K562 (cell line): ENCODE results near the gene TLDC2. TPM values are rescaled to one million over a fixed set of nuclear protein-coding genes. Genes with fewer than 3 reads are reported as not detected.

Source experiments
- CTBP1 ChIP-seq: fragments of 450-650 bp; IDR thresholded peaks from 2 replicates; pipeline ENCODE4 v1.6.1; 2016; ENCODE audit warnings: borderline replicate concordance
- ESRRB ChIP-seq: fragments of 250-450 bp; sonication (Bioruptor Pico); IDR thresholded peaks from 2 replicates; pipeline ENCODE4 v1.5.0; 2020; ENCODE audit warnings: mild to moderate bottlenecking, moderate library complexity, borderline replicate concordance
- FOXP1 ChIP-seq: sonication (generic); formaldehyde crosslinking; IDR thresholded peaks from 2 replicates; pipeline ENCODE4 v1.8.0; 2022; ENCODE audit warnings: mild to moderate bottlenecking, missing genetic modification reagents
- HCFC1 ChIP-seq: IDR thresholded peaks from 2 replicates; pipeline ENCODE4 v1.6.1; 2012; ENCODE audit warnings: low read depth, low read length, improper control_type of control experiment
- HOXB6 ChIP-seq: fragments of 250-450 bp; sonication (Bioruptor Pico); IDR thresholded peaks from 2 replicates; pipeline ENCODE4 v1.5.1; 2022; ENCODE audit warnings: mild to moderate bottlenecking, borderline replicate concordance
- NFRKB ChIP-seq: fragments of 450-650 bp; IDR thresholded peaks from 2 replicates; pipeline ENCODE4 v1.6.1; 2016; ENCODE audit warnings: low read depth
- ZFX ChIP-seq: sonication (generic); formaldehyde crosslinking; IDR thresholded peaks from 2 replicates; pipeline ENCODE4 v1.8.0; 2022; ENCODE audit warnings: mild to moderate bottlenecking, missing genetic modification reagents, moderate library complexity
- ZNF143 ChIP-seq: sonication (generic); formaldehyde crosslinking; IDR thresholded peaks from 2 replicates; pipeline ENCODE4 v1.9.0; 2022; ENCODE audit warnings: mild to moderate bottlenecking, missing genetic modification reagents
- ZNF395 ChIP-seq: fragments of 200-800 bp; sonication (Bioruptor generic); IDR thresholded peaks from 2 replicates; pipeline ENCODE4 v1.6.1; 2017; ENCODE audit warnings: missing genetic modification characterization, missing compliant biosample characterization
- polyA plus RNA-seq, 8 experiments: library from polyadenylated mRNA; depleted of rRNA in 4 of 8; stranded (reverse) in 5 of 8; unstranded in 3 of 8; fragments of >200 nt; fragmentation: Nextera tagmentation in 2 of 8; fragmentation: Illumina TruSeq in 1 of 8; extraction: Ambion mirVana in 2 of 8; extraction: Trizol in 1 of 8; gene quantifications; 2 replicates each; pipeline versions ENCODE4 v1.2.1 to v1.2.3, GENCODE V29; 2011 to 2014; ENCODE audit warnings: inconsistent platforms in 1 of 8, missing spikeins in 1 of 8
- total RNA-seq, 7 experiments: library from RNA; depleted of rRNA in 6 of 7; stranded (reverse); fragments of >200 nt in 6 of 7; fragmentation: Illumina TruSeq in 2 of 7; extraction: Trizol in 2 of 7; gene quantifications; 2 replicates each; pipeline versions ENCODE4 v1.2.1 to v1.2.3, GENCODE V29; 2011 to 2021; ENCODE audit warnings: low replicate concordance in 1 of 7
- TF ChIP-seq, protein P1 (sequence below): sonication (generic); formaldehyde crosslinking; IDR thresholded peaks from 2 replicates; pipeline ENCODE4 v1.8.0; 2023; ENCODE audit warnings: missing genetic modification reagents, mild to moderate bottlenecking, borderline replicate concordance
- TF ChIP-seq, protein P2 (sequence below): fragments of 250-450 bp; sonication (Bioruptor Pico); IDR thresholded peaks from 2 replicates; pipeline ENCODE4 v1.5.0; 2020; ENCODE audit warnings: mild to moderate bottlenecking
- TF ChIP-seq, protein P3 (sequence below): fragments of 450-650 bp; IDR thresholded peaks from 2 replicates; pipeline ENCODE4 v1.6.1; 2017; ENCODE audit warnings: antibody characterized with exemption, mild to moderate bottlenecking

Gene TLDC2
- total and polyA plus RNA-seq, 9 of the 15 experiments (the other 6 are each of a cell fraction or from before 2014, with no cell fraction given): not detected

- TF ChIP-seq, protein P1, sequence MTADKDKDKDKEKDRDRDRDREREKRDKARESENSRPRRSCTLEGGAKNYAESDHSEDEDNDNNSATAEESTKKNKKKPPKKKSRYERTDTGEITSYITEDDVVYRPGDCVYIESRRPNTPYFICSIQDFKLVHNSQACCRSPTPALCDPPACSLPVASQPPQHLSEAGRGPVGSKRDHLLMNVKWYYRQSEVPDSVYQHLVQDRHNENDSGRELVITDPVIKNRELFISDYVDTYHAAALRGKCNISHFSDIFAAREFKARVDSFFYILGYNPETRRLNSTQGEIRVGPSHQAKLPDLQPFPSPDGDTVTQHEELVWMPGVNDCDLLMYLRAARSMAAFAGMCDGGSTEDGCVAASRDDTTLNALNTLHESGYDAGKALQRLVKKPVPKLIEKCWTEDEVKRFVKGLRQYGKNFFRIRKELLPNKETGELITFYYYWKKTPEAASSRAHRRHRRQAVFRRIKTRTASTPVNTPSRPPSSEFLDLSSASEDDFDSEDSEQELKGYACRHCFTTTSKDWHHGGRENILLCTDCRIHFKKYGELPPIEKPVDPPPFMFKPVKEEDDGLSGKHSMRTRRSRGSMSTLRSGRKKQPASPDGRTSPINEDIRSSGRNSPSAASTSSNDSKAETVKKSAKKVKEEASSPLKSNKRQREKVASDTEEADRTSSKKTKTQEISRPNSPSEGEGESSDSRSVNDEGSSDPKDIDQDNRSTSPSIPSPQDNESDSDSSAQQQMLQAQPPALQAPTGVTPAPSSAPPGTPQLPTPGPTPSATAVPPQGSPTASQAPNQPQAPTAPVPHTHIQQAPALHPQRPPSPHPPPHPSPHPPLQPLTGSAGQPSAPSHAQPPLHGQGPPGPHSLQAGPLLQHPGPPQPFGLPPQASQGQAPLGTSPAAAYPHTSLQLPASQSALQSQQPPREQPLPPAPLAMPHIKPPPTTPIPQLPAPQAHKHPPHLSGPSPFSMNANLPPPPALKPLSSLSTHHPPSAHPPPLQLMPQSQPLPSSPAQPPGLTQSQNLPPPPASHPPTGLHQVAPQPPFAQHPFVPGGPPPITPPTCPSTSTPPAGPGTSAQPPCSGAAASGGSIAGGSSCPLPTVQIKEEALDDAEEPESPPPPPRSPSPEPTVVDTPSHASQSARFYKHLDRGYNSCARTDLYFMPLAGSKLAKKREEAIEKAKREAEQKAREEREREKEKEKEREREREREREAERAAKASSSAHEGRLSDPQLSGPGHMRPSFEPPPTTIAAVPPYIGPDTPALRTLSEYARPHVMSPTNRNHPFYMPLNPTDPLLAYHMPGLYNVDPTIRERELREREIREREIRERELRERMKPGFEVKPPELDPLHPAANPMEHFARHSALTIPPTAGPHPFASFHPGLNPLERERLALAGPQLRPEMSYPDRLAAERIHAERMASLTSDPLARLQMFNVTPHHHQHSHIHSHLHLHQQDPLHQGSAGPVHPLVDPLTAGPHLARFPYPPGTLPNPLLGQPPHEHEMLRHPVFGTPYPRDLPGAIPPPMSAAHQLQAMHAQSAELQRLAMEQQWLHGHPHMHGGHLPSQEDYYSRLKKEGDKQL: no peak
- TF ChIP-seq ESRRB (CRISPR knock-in tag): no peak
- peak; percentile 53 for TF ChIP-seq HCFC1
- TF ChIP-seq, protein P2, sequence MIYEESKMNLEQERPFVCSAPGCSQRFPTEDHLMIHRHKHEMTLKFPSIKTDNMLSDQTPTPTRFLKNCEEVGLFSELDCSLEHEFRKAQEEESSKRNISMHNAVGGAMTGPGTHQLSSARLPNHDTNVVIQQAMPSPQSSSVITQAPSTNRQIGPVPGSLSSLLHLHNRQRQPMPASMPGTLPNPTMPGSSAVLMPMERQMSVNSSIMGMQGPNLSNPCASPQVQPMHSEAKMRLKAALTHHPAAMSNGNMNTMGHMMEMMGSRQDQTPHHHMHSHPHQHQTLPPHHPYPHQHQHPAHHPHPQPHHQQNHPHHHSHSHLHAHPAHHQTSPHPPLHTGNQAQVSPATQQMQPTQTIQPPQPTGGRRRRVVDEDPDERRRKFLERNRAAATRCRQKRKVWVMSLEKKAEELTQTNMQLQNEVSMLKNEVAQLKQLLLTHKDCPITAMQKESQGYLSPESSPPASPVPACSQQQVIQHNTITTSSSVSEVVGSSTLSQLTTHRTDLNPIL (CRISPR knock-in tag): no peak
- 0 out of 2 replicates have a peak, but pooled peaks have one; percentile 10 for TF ChIP-seq ZNF143 (CRISPR knock-in tag)
- peak; percentile 35; the same call in 1 of the 2 replicates for TF ChIP-seq ZFX (CRISPR knock-in tag)
- TF ChIP-seq NFRKB: 0 out of 2 replicates have a peak, but pooled peaks have one; percentile 38
- TF ChIP-seq, protein P3, sequence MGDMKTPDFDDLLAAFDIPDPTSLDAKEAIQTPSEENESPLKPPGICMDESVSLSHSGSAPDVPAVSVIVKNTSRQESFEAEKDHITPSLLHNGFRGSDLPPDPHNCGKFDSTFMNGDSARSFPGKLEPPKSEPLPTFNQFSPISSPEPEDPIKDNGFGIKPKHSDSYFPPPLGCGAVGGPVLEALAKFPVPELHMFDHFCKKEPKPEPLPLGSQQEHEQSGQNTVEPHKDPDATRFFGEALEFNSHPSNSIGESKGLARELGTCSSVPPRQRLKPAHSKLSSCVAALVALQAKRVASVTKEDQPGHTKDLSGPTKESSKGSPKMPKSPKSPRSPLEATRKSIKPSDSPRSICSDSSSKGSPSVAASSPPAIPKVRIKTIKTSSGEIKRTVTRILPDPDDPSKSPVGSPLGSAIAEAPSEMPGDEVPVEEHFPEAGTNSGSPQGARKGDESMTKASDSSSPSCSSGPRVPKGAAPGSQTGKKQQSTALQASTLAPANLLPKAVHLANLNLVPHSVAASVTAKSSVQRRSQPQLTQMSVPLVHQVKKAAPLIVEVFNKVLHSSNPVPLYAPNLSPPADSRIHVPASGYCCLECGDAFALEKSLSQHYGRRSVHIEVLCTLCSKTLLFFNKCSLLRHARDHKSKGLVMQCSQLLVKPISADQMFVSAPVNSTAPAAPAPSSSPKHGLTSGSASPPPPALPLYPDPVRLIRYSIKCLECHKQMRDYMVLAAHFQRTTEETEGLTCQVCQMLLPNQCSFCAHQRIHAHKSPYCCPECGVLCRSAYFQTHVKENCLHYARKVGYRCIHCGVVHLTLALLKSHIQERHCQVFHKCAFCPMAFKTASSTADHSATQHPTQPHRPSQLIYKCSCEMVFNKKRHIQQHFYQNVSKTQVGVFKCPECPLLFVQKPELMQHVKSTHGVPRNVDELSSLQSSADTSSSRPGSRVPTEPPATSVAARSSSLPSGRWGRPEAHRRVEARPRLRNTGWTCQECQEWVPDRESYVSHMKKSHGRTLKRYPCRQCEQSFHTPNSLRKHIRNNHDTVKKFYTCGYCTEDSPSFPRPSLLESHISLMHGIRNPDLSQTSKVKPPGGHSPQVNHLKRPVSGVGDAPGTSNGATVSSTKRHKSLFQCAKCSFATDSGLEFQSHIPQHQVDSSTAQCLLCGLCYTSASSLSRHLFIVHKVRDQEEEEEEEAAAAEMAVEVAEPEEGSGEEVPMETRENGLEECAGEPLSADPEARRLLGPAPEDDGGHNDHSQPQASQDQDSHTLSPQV: peak; percentile 89
- TF ChIP-seq ZNF395 (CRISPR knock-in tag): no peak
- TF ChIP-seq FOXP1 (CRISPR knock-in tag): 0 out of 2 replicates have a peak, but pooled peaks have one; percentile 32
- TF ChIP-seq HOXB6 (CRISPR knock-in tag): no peak
- TF ChIP-seq CTBP1: peak; percentile 18; the same call in 1 of the 2 replicates
These were observed 39.2 kb upstream of the TLDC2 start (continued) for GRCh38 chr20:36836591-36837269.
